GM12878 (cell line): ENCODE data around the gene MRPS18B. TPM values are rescaled to one million over a fixed set of nuclear protein-coding genes. Genes with fewer than 3 reads are reported as not detected.
A peak's percentile ranks its signal among the peaks of the same experiment; 100 is the strongest.

Experiments
- BCLAF1 ChIP-seq: fragments of 450-650 bp; IDR thresholded peaks from 2 replicates; pipeline ENCODE4 v1.6.1; 2017; ENCODE audit warnings: antibody characterized with exemption, mild to moderate bottlenecking, moderate library complexity
- CBFB ChIP-seq: IDR thresholded peaks from 2 replicates; pipeline ENCODE4 v1.6.1; 2016; ENCODE audit warnings: antibody characterized with exemption, low read depth
- CREB1 ChIP-seq: IDR thresholded peaks from 2 replicates; pipeline ENCODE4 v1.6.1; 2012; ENCODE audit warnings: low read depth, mild to moderate bottlenecking, inconsistent platforms
- DPF2 ChIP-seq: fragments of 450-650 bp; IDR thresholded peaks from 2 replicates; pipeline ENCODE4 v1.6.1; 2017; ENCODE audit warnings: mild to moderate bottlenecking
- HCFC1 ChIP-seq: fragments of 150-350 bp; IDR thresholded peaks from 2 replicates; pipeline ENCODE4 v1.6.1; 2014; ENCODE audit warnings: low read length
- MTA3 ChIP-seq: IDR thresholded peaks from 2 replicates; pipeline ENCODE4 v1.6.1; 2012; ENCODE audit warnings: low read length, inconsistent platforms, borderline replicate concordance
- NBN ChIP-seq: fragments of 450-650 bp; IDR thresholded peaks from 2 replicates; pipeline ENCODE4 v1.6.1; 2016
- NFIC ChIP-seq: IDR thresholded peaks from 2 replicates; pipeline ENCODE4 v1.6.1; 2012; ENCODE audit warnings: low read depth, mild to moderate bottlenecking, inconsistent platforms, low read length, moderate library complexity
- PBX3 ChIP-seq: IDR thresholded peaks from 2 replicates; pipeline ENCODE4 v1.6.1; 2011; ENCODE audit warnings: mild to moderate bottlenecking, low read depth, low read length, moderate library complexity; ENCODE audit not compliant: insufficient replicate concordance
- POLR2AphosphoS5 ChIP-seq: IDR thresholded peaks from 2 replicates; pipeline ENCODE4 v1.6.1; 2011; ENCODE audit warnings: mild to moderate bottlenecking, low read length, inconsistent platforms
- SIX5 ChIP-seq: IDR thresholded peaks from 2 replicates; pipeline ENCODE4 v1.6.1; 2011; ENCODE audit warnings: mild to moderate bottlenecking, low read depth, low read length, moderate library complexity; ENCODE audit not compliant: severe bottlenecking
- SMAD5 ChIP-seq: IDR thresholded peaks from 2 replicates; pipeline ENCODE4 v1.6.1; 2016; ENCODE audit warnings: antibody characterized with exemption, low read depth
- SREBF1 ChIP-seq: IDR thresholded peaks from 2 replicates; pipeline ENCODE4 v1.6.1; 2012; ENCODE audit warnings: mild to moderate bottlenecking, low read length
- SRF ChIP-seq, 2 experiments: IDR thresholded peaks; 2 replicates each; pipeline ENCODE4 v1.6.1; 2011; ENCODE audit warnings: low read depth in 2 of 2, low read length in 2 of 2, mild to moderate bottlenecking in 1 of 2, moderate library complexity in 1 of 2
- STAT1 ChIP-seq: fragments of 450-650 bp; conservative IDR thresholded peaks from 2 replicates; pipeline ENCODE4 v1.6.1; 2014; ENCODE audit warnings: antibody characterized with exemption, mild to moderate bottlenecking
- TCF12 ChIP-seq: IDR thresholded peaks from 2 replicates; pipeline ENCODE4 v1.6.1; 2011; ENCODE audit warnings: low read depth, mild to moderate bottlenecking, low read length
- WRNIP1 ChIP-seq: IDR thresholded peaks from 2 replicates; pipeline ENCODE4 v1.6.1; 2011; ENCODE audit warnings: low read depth, low read length, improper control_type of control experiment, borderline replicate concordance
- ZBTB11 ChIP-seq: fragments of 450-650 bp; formaldehyde crosslinking; IDR thresholded peaks from 2 replicates; pipeline ENCODE4 v1.5.0; 2022; ENCODE audit warnings: mild to moderate bottlenecking, missing genetic modification characterization
- ZNF687 ChIP-seq: fragments of 450-650 bp; IDR thresholded peaks from 2 replicates; pipeline ENCODE4 v1.6.1; 2017; ENCODE audit warnings: mild to moderate bottlenecking, moderate library complexity
- polyA plus RNA-seq, 11 experiments: library from polyadenylated mRNA; depleted of rRNA in 4 of 11; unstranded in 6 of 11; stranded (reverse) in 5 of 11; fragments of >200 nt; fragmentation: Nextera tagmentation in 4 of 11; fragmentation: Illumina TruSeq in 1 of 11; extraction: Ambion mirVana in 4 of 11; extraction: Trizol in 1 of 11; gene quantifications; 1 replicate in 1 of 11; 2 replicates in 10 of 11; pipeline versions ENCODE4 v1.2.1 to v1.2.3, GENCODE V29; 2011 to 2016; ENCODE audit warnings: inconsistent platforms in 2 of 11, missing spikeins in 2 of 11, low read depth in 1 of 11
- total RNA-seq, 4 experiments: library from RNA; depleted of rRNA in 3 of 4; stranded (reverse); fragments of >200 nt in 3 of 4; fragmentation: Illumina TruSeq in 1 of 4; extraction: Trizol in 1 of 4; gene quantifications; 2 replicates each; pipeline versions ENCODE4 v1.2.1 to v1.2.3, GENCODE V29; 2013 to 2021

The MRPS18B gene
- total and polyA plus RNA-seq, 10 of the 15 experiments (the other 5 are each of a cell fraction or from before 2014, with no cell fraction given) = 80.9 to 259 (median 140) TPM

- no peak for TF ChIP-seq ZBTB11 (CRISPR knock-in tag)
- TF ChIP-seq MTA3 = no peak
- TF ChIP-seq HCFC1 = no peak
- TF ChIP-seq ZNF687 = no peak
- no peak for TF ChIP-seq NFIC
- TF ChIP-seq CREB1 = no peak
- no peak for TF ChIP-seq DPF2
- no peak for TF ChIP-seq PBX3
- TF ChIP-seq NBN = peak; percentile 38; the same call in 1 of the 2 replicates
- TF ChIP-seq TCF12 = peak; percentile 39; the same call in 1 of the 2 replicates
- TF ChIP-seq SMAD5 = no peak
- TF ChIP-seq SRF (IDR thresholded peaks at IDR 0.05; ENCODE audit: low read depth in 2 of 2, low read length in 2 of 2) = no peak
- TF ChIP-seq BCLAF1 = no peak
- no peak for TF ChIP-seq SREBF1
- TF ChIP-seq CBFB = peak; percentile 54; the same call in 1 of the 2 replicates
- peak; percentile 42 for TF ChIP-seq POLR2AphosphoS5
- TF ChIP-seq SIX5 = no peak
- no peak for TF ChIP-seq STAT1
- TF ChIP-seq WRNIP1 = no peak
Measured at GRCh38 chr6:30614843-30615218, 2.8 kb upstream of the MRPS18B start (continued).
